Activated T-cell treated with anti-CD3 and anti-CD28 coated beads, Interleukin-2, amount 50 U/mL, for 4 hours (primary cell): Measurements from ENCODE around the gene RSU1. TPM values are rescaled to one million over a fixed set of nuclear protein-coding genes. Genes with fewer than 3 reads are reported as not detected.

ENCODE experiments used
- ATAC-seq, 2 donors: fragments of 200-7000 bp; cut with Tn5 transposase; one replicate each; pipeline ENCODE4 v1.10.0; 2021
- DNase-seq: peaks from one replicate; pipeline ENCODE4 v3.0.0-alpha.2; 2020
- H3K27me3 Mint-ChIP-seq: one replicate; pipeline ENCODE4 v1.8.0; 2021; ENCODE audit warnings: low read depth, mixed read lengths
- H3K36me3 Mint-ChIP-seq: one replicate; pipeline ENCODE4 v1.8.0; 2022; ENCODE audit warnings: mixed read lengths; ENCODE audit not compliant: insufficient read depth
- H3K4me1 Mint-ChIP-seq: one replicate; pipeline ENCODE4 v1.8.0; 2021; ENCODE audit warnings: low read depth, mixed read lengths
- H3K4me3 Mint-ChIP-seq: one replicate; pipeline ENCODE4 v1.8.0; 2021; ENCODE audit warnings: mild to moderate bottlenecking, moderate library complexity, mixed read lengths
- H3K9me3 Mint-ChIP-seq: one replicate; pipeline ENCODE4 v1.8.0; 2021; ENCODE audit warnings: mixed read lengths
- total RNA-seq, 3 donors: library from RNA; stranded (reverse); gene quantifications; one replicate each; pipeline ENCODE4 v1.2.1, GENCODE V29; 2021

RSU1 gene
- total RNA-seq, 3 donors from 2014 or later = 34.7 to 45.7 (median 44.7) TPM

GRCh38 chr10:16586358-16587138 is 230.7 kb downstream of the RSU1 start:
- H3K4me3 Mint-ChIP-seq = no peak overlapping the region
- H3K9me3 Mint-ChIP-seq = no peaks in the 10 kb centered on the region
- peaks cover 3% of the 10 kb centered on the region for H3K36me3 Mint-ChIP-seq
- no peak for DNase-seq
- ATAC-seq = no peak
- H3K4me1 Mint-ChIP-seq = no peaks in the 10 kb centered on the region
- H3K27me3 Mint-ChIP-seq = peaks cover 2% of the 10 kb centered on the region

- ATAC-seq (no peak), DNase-seq (no peak)
- Mint-ChIP-seq H3K27me3 (peaks cover 13% of the 10 kb centered on the region), H3K36me3 (no peaks in the 10 kb centered on the region), H3K9me3 (no peaks in the 10 kb centered on the region), H3K4me3 (no peak overlapping the region), H3K4me1 (no peaks in the 10 kb centered on the region)
Measured at GRCh38 chr10:16585103-16585502, 232.1 kb downstream of the RSU1 start.

- Mint-ChIP-seq H3K36me3 (no peaks in the 10 kb centered on the region), H3K4me3 (no peak overlapping the region), H3K9me3 (no peaks in the 10 kb centered on the region), H3K27me3 (peaks cover 15% of the 10 kb centered on the region), H3K4me1 (no peaks in the 10 kb centered on the region)
- DNase-seq (no peak), ATAC-seq (no peak)
Measured at GRCh38 chr10:16583382-16583781, 233.8 kb downstream of the RSU1 start.

GRCh38 chr10:16581202-16581601 is 236.0 kb downstream of the RSU1 start:
- H3K4me1 Mint-ChIP-seq = no peaks in the 10 kb centered on the region
- DNase-seq (no peak), ATAC-seq (no peak)
- no peaks in the 10 kb centered on the region for H3K9me3 Mint-ChIP-seq
- H3K4me3 Mint-ChIP-seq = no peak overlapping the region
- no peaks in the 10 kb centered on the region for H3K36me3 Mint-ChIP-seq
- peaks cover 22% of the 10 kb centered on the region for H3K27me3 Mint-ChIP-seq

- Mint-ChIP-seq H3K27me3 (peaks cover 25% of the 10 kb centered on the region), H3K4me3 (no peak overlapping the region), H3K4me1 (peaks cover 1% of the 10 kb centered on the region), H3K36me3 (no peaks in the 10 kb centered on the region), H3K9me3 (no peaks in the 10 kb centered on the region)
- ATAC-seq (no peak), DNase-seq (no peak)
Measured at GRCh38 chr10:16570731-16571130, 246.5 kb downstream of the RSU1 start.

GRCh38 chr10:16566202-16566805 is 250.9 kb downstream of the RSU1 start:
- Mint-ChIP-seq H3K36me3 (no peaks in the 10 kb centered on the region), H3K4me1 (peaks cover 1% of the 10 kb centered on the region), H3K4me3 (no peak overlapping the region), H3K9me3 (no peaks in the 10 kb centered on the region), H3K27me3 (peaks cover 27% of the 10 kb centered on the region)
- ATAC-seq = no peak
- DNase-seq = no peak

- H3K36me3 Mint-ChIP-seq = no peaks in the 10 kb centered on the region
- ATAC-seq = no peak
- peaks cover under 1% of the 10 kb centered on the region for H3K4me1 Mint-ChIP-seq
- H3K27me3 Mint-ChIP-seq = peaks cover 27% of the 10 kb centered on the region
- H3K9me3 Mint-ChIP-seq = no peaks in the 10 kb centered on the region
- H3K4me3 Mint-ChIP-seq = no peak overlapping the region
- no peak for DNase-seq
Measured at GRCh38 chr10:16565604-16566003, 251.6 kb downstream of the RSU1 start.

GRCh38 chr10:16562891-16563290 is 254.3 kb downstream of the RSU1 start:
- ATAC-seq (no peak), DNase-seq (no peak)
- H3K9me3 Mint-ChIP-seq = no peaks in the 10 kb centered on the region
- H3K4me1 Mint-ChIP-seq = no peaks in the 10 kb centered on the region
- peaks cover 40% of the 10 kb centered on the region for H3K27me3 Mint-ChIP-seq
- no peaks in the 10 kb centered on the region for H3K36me3 Mint-ChIP-seq
- H3K4me3 Mint-ChIP-seq = no peak overlapping the region

GRCh38 chr10:16559236-16559773 is 257.9 kb downstream of the RSU1 start:
- Mint-ChIP-seq H3K36me3 (no peaks in the 10 kb centered on the region), H3K4me1 (no peaks in the 10 kb centered on the region), H3K27me3 (peaks cover 25% of the 10 kb centered on the region)

GRCh38 chr10:16547973-16548372 is 269.3 kb downstream of the RSU1 start:
- Mint-ChIP-seq H3K27me3 (peaks cover 12% of the 10 kb centered on the region), H3K9me3 (no peaks in the 10 kb centered on the region), H3K36me3 (no peaks in the 10 kb centered on the region), H3K4me1 (peaks cover 1% of the 10 kb centered on the region), H3K4me3 (no peak overlapping the region)
- ATAC-seq (no peak), DNase-seq (no peak)

More at GRCh38 chr10:16559236-16559773, 257.9 kb downstream of the RSU1 start:
- Mint-ChIP-seq H3K4me3 (no peak overlapping the region), H3K9me3 (no peaks in the 10 kb centered on the region)
- DNase-seq = no peak
- no peak for ATAC-seq

- no peak for ATAC-seq
Measured at GRCh38 chr10:16545116-16545736, 272.0 kb downstream of the RSU1 start.

GRCh38 chr10:16544591-16544990 is 272.6 kb downstream of the RSU1 start:
- no peaks in the 10 kb centered on the region for H3K9me3 Mint-ChIP-seq
- peaks cover 1% of the 10 kb centered on the region for H3K4me1 Mint-ChIP-seq
- no peak for DNase-seq
- no peak overlapping the region for H3K4me3 Mint-ChIP-seq
- peaks cover 16% of the 10 kb centered on the region for H3K27me3 Mint-ChIP-seq
- no peak for ATAC-seq
- no peaks in the 10 kb centered on the region for H3K36me3 Mint-ChIP-seq

More at GRCh38 chr10:16545116-16545736, 272.0 kb downstream of the RSU1 start:
- peaks cover 1% of the 10 kb centered on the region for H3K4me1 Mint-ChIP-seq
- H3K9me3 Mint-ChIP-seq = no peaks in the 10 kb centered on the region
- H3K36me3 Mint-ChIP-seq = no peaks in the 10 kb centered on the region
- H3K4me3 Mint-ChIP-seq = no peak overlapping the region
- DNase-seq = no peak
- H3K27me3 Mint-ChIP-seq = peaks cover 14% of the 10 kb centered on the region

GRCh38 chr10:16544099-16544498 is 273.1 kb downstream of the RSU1 start:
- H3K27me3 Mint-ChIP-seq = peaks cover 18% of the 10 kb centered on the region
- H3K4me1 Mint-ChIP-seq = peaks cover 1% of the 10 kb centered on the region
- no peaks in the 10 kb centered on the region for H3K36me3 Mint-ChIP-seq
- no peaks in the 10 kb centered on the region for H3K9me3 Mint-ChIP-seq
- no peak overlapping the region for H3K4me3 Mint-ChIP-seq
- no peak for DNase-seq
- no peak for ATAC-seq
